GM12891 (cell line): Measurements from ENCODE around the gene HMG20B.

Experiments
- DNase-seq: peaks from one replicate; pipeline ENCODE4 v3.0.0; 2011; ENCODE audit warnings: low spot score; ENCODE audit not compliant: insufficient read length
- FAIRE-seq: peaks from 2 replicates; lab custom pipeline; 2011; peaks lifted over from hg19 to GRCh38; lab: Jason Lieb, UNC
- PAX5 ChIP-seq: IDR thresholded peaks from 2 replicates; pipeline ENCODE4 v1.6.1; 2011; ENCODE audit warnings: low read length, moderate library complexity, mild to moderate bottlenecking; ENCODE audit not compliant: insufficient read depth, severe bottlenecking
- POLR2A ChIP-seq: IDR thresholded peaks from 2 replicates; pipeline ENCODE4 v1.6.1; 2011; ENCODE audit warnings: low read depth, low read length, control low read depth
- POLR2AphosphoS5 ChIP-seq: IDR thresholded peaks from 2 replicates; pipeline ENCODE4 v1.6.1; 2011; ENCODE audit warnings: low read depth, low read length, control low read depth
- POU2F2 ChIP-seq: IDR thresholded peaks from 2 replicates; pipeline ENCODE4 v1.6.1; 2011; ENCODE audit warnings: low read depth, mild to moderate bottlenecking, control low read depth, low read length, moderate library complexity
- SPI1 ChIP-seq: IDR thresholded peaks from 2 replicates; pipeline ENCODE4 v1.6.1; 2011; ENCODE audit warnings: low read depth, low read length, control low read depth
- TAF1 ChIP-seq: IDR thresholded peaks from 2 replicates; pipeline ENCODE4 v1.6.1; 2011; ENCODE audit warnings: low read depth, low read length, control low read depth

HMG20B gene

DNA sequence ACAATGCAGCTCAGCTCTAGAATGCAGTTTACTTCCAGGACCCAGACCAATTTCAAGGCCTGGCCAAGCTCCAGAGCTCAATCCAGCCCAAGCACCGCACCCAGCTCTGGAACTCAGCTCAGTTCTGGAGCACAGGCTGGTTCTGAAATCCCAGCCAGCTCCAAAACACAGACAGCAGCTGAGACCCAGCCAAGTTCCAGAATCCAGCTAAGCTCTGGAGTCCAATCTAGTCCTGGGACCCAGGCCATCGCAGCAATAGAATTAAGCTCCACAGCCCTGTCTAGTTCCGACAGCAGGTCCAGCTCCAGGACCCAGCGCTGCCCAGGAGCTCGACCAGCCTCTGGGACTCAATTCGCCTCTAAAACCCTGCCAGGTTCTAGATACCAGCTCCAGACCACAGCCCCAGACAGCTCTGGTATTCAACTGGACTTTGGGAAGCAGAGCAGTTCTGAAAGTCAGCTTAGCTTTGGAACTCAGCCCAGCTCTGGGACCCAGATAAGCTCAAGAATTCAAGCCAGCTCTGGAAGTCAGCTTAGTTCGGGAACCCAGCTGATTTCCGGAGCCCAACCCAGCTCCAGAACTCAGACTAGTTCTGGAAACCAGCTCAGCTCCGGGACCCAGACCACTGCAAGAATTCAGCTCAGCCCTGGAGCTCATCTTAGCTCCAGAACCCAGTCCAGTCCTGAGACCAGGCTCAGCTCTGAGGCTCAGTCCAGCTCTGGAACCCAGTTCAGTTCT, 19.3 kb downstream of the HMG20B start:
- FAIRE-seq: no peak
- TF ChIP-seq POLR2A: no peak
- TF ChIP-seq POU2F2: no peak
- TF ChIP-seq TAF1: no peak
- no peak for TF ChIP-seq SPI1
- no peak for TF ChIP-seq POLR2AphosphoS5
- TF ChIP-seq PAX5: no peak
- no peak for DNase-seq

DNA sequence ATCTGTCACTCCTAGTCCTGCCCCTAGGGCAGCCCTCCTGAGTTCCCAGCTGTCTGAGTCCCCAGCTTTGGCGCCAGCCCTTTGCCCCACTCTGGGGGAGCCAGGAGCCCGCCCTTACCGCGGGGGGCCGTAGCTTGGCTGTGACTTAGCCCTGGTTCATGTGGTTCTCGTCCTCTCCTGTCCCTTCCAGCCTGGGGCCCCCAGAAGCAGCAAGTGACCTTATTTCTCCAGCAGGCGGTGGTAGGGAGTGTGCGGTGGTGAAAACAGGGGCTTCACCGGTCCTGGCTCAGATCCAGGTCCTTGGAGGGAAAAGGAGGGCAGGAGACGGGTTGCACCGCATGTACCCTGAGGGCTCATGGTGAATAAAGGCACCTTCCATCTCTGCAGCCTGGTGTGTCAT, 20.4 kb downstream of the HMG20B start:
- TF ChIP-seq POLR2A: no peak
- TF ChIP-seq SPI1: no peak
- TF ChIP-seq POLR2AphosphoS5: no peak
- TF ChIP-seq PAX5: no peak
- no peak for TF ChIP-seq TAF1
- no peak for TF ChIP-seq POU2F2
- DNase-seq (no peak), FAIRE-seq (no peak)

DNA sequence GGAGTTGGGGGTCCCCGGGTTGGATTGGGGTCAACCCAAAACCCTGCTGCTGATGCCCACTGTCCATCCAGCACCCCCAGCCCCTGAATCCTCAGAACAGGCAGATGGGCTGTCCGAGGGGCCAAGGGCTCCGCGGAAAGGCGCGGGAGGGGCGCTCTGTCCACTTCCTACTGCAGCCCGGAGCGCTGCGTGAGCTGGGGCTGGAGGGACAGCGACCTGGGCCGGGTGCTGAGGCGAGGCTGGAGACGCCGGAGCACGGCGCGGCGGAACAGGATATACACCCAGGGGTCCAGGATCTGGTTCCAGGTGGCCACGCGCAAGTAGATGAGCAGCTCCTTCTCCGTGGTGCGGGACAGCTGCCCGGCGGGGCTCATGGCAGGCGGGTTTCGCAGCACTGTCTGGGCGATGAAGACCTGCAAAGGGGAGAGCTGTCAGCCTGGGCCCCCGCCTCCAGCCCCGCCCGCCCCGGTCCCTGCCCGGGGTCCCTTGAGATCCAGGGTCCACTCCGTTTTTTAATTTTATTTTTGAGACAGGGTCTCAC, 22.8 kb downstream of the HMG20B start:
- FAIRE-seq: no peak
- TF ChIP-seq POLR2AphosphoS5 (no peak), POLR2A (no peak), PAX5 (no peak), TAF1 (no peak), POU2F2 (no peak), SPI1 (no peak)
- no peak for DNase-seq

- TF ChIP-seq POLR2A (no peak), TAF1 (no peak), POU2F2 (no peak), POLR2AphosphoS5 (no peak)
- no peak for DNase-seq
Observed at GRCh38 chr19:3599776-3600187, 27.0 kb downstream of the HMG20B start.

GRCh38 chr19:3601021-3601420, 28.3 kb downstream of the HMG20B start:
- TF ChIP-seq TAF1 (no peak), POLR2A (no peak), SPI1 (no peak)
- FAIRE-seq: no peak

More at GRCh38 chr19:3599776-3600187, 27.0 kb downstream of the HMG20B start:
- no peak for FAIRE-seq

DNA sequence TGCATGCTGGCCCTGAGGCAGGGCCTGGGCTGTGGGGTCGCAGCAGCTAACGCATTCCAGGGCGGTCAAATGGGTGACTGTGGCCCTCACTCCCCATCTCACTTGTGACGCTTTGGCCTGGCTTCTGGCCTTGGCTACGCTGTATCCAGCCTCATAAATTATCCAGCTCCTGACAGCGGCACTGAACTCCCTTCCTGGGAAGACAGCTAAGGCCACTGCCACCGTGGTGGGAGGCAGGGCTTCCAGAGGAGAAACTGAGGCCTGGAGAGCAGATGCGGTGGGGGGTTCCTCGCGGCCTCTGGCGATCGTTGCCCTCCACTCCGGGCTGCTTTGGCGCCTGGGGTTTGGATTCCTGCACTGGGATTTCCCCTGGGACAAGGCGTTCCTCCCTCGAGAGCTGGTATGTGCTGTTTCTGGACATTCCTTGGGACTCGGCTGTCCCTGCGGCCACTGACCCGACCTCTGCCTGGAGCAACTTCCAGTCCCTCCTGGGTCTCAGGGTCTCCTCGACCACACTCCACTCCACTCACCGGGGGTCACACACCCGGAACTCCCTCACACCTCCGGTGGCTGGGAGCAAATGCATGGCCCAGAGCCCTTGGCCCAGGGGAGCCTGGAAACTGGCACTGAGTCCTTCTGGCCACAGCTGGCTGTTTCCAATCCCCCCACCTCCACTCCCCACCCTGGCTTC, 30.5 kb downstream of the HMG20B start:
- TF ChIP-seq SPI1 (no peak), PAX5 (no peak), TAF1 (no peak), POLR2A (no peak), POU2F2 (no peak)
- FAIRE-seq: no peak
- no peak for DNase-seq

More at GRCh38 chr19:3601021-3601420, 28.3 kb downstream of the HMG20B start:
- DNase-seq: no peak

DNA sequence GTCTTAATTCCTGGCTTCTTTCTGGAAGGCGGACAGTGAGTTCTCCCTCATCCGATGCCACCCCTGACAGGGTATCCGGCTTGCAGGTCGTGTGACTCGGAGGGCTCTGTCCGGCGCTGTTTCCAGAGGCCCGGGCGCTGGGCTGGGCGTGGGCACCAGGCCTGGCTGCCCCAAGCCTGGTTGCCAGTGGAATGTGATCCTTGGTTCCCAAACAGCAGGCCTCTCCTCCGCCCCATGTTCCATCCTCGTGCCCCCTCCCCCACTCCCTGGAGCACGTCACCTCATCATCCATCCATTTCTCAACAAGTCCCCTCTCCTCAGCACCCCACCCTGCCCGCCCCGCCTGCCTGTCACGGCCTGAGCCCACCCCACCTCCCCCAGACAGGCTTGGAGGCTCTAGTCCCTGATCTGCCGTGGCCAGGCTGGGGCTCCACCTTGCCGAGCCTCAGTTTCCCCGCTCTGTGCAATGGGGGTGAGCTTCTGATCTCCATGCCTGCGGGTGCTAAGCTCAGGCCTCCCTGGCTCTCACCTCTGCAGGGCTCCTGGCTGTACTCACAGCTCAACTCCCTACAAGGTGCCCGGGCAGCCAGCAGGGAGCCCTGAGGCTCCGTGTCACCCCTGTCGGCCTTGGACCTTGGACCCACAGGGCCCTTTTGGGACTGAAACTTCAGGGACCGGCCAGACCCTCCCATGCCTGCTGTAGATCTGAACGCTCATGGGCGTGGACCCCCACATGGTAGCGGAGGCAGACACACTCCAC, 31.7 kb downstream of the HMG20B start:
- no peak for FAIRE-seq
- DNase-seq: no peak

DNA sequence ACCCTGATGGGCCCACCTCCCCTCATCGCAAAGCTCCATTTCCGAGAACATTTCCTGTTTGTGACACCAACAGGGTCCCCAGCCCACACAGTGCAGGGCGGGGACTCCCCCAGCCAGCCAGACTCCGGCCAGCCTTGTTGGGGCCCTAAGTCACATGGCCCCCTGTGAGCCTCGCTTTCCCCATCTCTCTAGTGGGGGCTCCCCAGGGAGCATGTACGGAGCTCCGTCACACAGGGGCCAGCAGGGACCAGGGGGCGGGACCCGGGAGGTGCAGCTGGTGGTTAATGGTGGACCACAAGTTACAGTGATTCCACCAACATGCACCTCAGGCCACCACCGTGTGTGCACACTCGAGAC, 32.2 kb downstream of the HMG20B start:
- DNase-seq: no peak
- FAIRE-seq: no peak

More for the DNA sequence above, 31.7 kb downstream of the HMG20B start:
- TF ChIP-seq TAF1 (no peak), PAX5 (no peak), POLR2AphosphoS5 (no peak), POU2F2 (no peak)

DNA sequence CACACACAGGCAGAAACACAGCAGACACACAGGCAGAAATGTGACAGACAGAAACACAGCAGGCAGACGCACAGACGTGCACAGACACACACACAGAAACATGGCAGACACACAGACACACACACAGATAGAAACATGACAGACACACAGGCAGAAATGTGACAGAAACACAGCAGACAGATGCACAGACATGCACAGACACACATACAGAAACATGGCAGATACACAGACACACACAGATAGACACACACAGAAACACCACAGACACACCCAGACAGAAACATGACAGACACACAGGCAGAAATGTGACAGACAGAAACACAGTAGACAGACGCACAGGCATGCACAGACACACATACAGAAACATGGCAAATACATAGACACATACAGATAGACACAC, 32.6 kb downstream of the HMG20B start:
- no peak for TF ChIP-seq POLR2AphosphoS5
- DNase-seq: no peak
- FAIRE-seq: peak; percentile 93

More for the DNA sequence above, 32.2 kb downstream of the HMG20B start:
- TF ChIP-seq TAF1: no peak
- TF ChIP-seq POLR2A: no peak
- no peak for TF ChIP-seq SPI1
- no peak for TF ChIP-seq PAX5
- TF ChIP-seq POU2F2: no peak
- no peak for TF ChIP-seq POLR2AphosphoS5

DNA sequence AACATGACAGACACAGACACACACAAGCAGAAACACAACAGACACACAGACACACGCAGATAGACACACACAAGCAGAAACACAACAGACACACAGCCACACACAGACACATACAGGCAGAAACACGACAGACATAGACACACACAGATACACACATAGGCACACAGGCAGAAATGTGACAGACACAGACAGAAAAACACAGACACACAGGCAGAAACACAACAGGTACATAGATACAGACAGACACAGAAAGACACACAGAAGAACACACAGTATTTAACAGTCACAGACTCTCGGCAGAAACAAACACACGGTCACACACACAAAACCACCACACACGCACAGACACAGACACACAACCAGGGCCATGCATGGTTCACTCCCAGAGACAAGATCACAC, 33.0 kb downstream of the HMG20B start:
- FAIRE-seq (no peak), DNase-seq (no peak)
- TF ChIP-seq SPI1 (no peak), POU2F2 (no peak), PAX5 (no peak), TAF1 (no peak), POLR2A (no peak), POLR2AphosphoS5 (no peak)
